ENCODE measurements around the gene DRD3.

The DRD3 gene

GRCh38 chr3:114127517-114127916, 51.3 kb downstream of the DRD3 start:
- TF ChIP-seq CTCF (conservative IDR thresholded peaks at IDR 0.05; ENCODE audit: low read length), result no peak
- DNase-seq (ENCODE audit: low read depth), result no peak
- H3K4me3 ChIP-seq (ENCODE audit: low read length), result no peak overlapping the region

GRCh38 chr3:114126461-114126860, 52.4 kb downstream of the DRD3 start:
- DNase-seq (ENCODE audit: low read depth), result no peak
- no peak overlapping the region for H3K4me3 ChIP-seq (ENCODE audit: low read length)
- no peak for TF ChIP-seq CTCF (conservative IDR thresholded peaks at IDR 0.05; ENCODE audit: low read length)

GRCh38 chr3:114122027-114122709, 56.7 kb downstream of the DRD3 start:
- TF ChIP-seq CTCF (conservative IDR thresholded peaks at IDR 0.05; ENCODE audit: low read length), result no peak
- no peak overlapping the region for H3K4me3 ChIP-seq (ENCODE audit: low read length)
- peak; percentile 50 for DNase-seq (ENCODE audit: low read depth)

GRCh38 chr3:114120211-114120610, 58.6 kb downstream of the DRD3 start:
- no peak for TF ChIP-seq CTCF (conservative IDR thresholded peaks at IDR 0.05; ENCODE audit: low read length)
- no peak overlapping the region for H3K4me3 ChIP-seq (ENCODE audit: low read length)
- no peak for DNase-seq (ENCODE audit: low read depth)

- DNase-seq (ENCODE audit: low read depth), result no peak
- no peak for TF ChIP-seq CTCF (conservative IDR thresholded peaks at IDR 0.05; ENCODE audit: low read length)
- H3K4me3 ChIP-seq (ENCODE audit: low read length), result no peak overlapping the region
These were observed 59.1 kb downstream of the DRD3 start for GRCh38 chr3:114119776-114120175.

- TF ChIP-seq CTCF (conservative IDR thresholded peaks at IDR 0.05; ENCODE audit: low read length), result no peak
- no peak overlapping the region for H3K4me3 ChIP-seq (ENCODE audit: low read length)
- DNase-seq (ENCODE audit: low read depth), result peak; percentile 72
These were observed 63.7 kb downstream of the DRD3 start for GRCh38 chr3:114115143-114115542.

- DNase-seq (ENCODE audit: low read depth), result no peak
- no peak overlapping the region for H3K4me3 ChIP-seq (ENCODE audit: low read length)
- TF ChIP-seq CTCF (conservative IDR thresholded peaks at IDR 0.05; ENCODE audit: low read length), result no peak
These were observed 64.1 kb downstream of the DRD3 start for GRCh38 chr3:114114719-114115118.
